Non-pigmented ciliary epithelial cell (primary cell): Measurements from ENCODE around the gene NSD2.

ENCODE experiments used
- DNase-seq: peaks from one replicate; pipeline ENCODE4 v3.0.0-alpha.2; 2010; ENCODE audit warnings: low read depth

Gene NSD2

DNA sequence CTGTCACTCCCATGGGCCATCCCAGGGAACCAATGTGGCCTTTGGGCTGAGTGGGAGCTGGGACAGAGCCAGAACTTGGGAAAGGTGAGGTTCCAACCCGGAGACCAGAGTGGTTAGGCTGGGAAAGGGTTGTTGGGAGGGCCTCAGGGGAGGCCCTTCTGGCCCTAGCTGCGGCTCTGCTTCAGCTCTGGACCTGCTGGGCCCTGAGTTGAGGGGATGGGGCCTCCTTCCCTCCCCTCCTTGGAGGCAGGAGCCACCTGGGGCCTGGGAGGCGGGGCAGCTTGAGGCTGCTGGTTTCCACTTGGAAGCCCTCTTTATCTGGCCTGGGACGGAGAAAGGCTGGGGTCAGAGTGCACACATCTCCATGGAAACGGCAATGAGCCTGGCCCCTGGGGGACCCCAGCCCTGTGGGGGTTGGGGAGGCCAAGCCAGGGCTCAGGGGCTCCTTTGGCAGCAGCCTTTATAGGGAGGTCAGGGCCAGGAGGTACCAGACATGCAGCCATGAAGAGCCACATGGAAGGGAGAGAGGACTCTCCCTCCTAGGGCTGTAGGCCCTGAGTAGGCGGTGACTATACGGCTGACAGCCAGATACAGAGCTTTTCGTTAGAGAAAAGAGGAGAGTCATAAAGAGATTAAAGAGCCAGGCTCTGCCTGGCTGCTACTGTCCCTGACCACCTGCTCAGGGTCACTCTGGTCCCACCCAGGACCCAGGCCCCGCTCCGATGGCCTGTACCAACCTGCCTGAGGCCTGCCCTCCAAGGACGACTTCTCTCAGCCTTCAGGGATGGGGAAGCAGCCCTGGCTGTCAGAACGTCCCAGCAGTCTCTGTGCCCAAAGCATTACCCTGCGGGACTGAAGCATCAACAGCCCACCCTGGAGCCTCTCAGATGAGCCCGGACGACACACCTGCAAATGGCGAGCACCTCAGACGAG is 6.9 kb upstream of the NSD2 start:
- DNase-seq = no peak

DNA sequence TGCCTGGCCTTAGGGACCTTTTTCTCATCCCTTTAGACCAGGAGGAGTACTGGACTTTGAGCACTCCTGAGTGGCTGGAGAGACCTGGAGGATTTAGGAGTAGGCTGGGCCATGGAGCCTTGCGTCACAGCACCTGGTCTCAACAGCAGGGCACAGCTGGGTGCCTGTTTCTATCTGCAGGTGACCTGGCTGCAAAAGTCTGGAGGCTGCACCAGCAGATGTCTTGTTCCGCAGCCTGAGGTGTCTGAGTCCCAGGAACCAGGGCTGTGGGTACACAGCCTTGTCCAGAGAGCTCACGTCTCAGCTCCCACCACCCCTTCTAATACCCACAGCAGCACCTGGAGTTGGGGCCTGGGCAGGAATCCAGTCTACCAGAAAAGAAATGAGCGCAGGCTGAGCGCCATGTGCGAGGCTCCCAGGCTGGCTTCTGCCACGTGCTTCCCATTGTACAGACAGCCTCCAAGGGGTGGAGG is 5.0 kb upstream of the NSD2 start:
- DNase-seq = no peak

- no peak for DNase-seq
These were observed 2.9 kb upstream of the NSD2 start for GRCh38 chr4:1868293-1868692.

DNA sequence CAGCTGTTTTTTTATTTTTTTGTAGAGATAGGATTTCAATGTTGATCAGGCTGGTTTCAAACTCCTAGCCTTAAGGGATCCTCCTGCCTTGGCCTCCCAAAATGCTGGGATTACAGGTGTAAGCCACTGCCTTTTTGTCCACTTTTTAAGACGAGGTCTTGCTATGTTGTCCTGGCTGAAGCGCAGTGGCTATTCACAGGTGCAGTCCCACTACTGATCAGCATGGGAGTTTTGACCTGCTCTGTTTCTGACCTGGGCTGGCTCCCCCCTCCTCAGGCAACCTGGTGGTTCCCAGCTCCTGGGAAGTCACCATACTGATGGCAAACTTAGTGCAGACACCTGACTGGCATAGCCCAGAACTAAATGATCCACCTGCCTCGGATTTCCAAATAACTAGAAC is 2.3 kb upstream of the NSD2 start:
- no peak for DNase-seq

- DNase-seq = no peak
These were observed 1.5 kb upstream of the NSD2 start for GRCh38 chr4:1869530-1870327.

- DNase-seq = no peak
These were observed 940 bp upstream of the NSD2 start for GRCh38 chr4:1870328-1870577.

- no peak for DNase-seq
These were observed 353 bp downstream of the NSD2 start for GRCh38 chr4:1871471-1872021.

- DNase-seq = no peak
These were observed 1.7 kb downstream of the NSD2 start for GRCh38 chr4:1872870-1873269.

DNA sequence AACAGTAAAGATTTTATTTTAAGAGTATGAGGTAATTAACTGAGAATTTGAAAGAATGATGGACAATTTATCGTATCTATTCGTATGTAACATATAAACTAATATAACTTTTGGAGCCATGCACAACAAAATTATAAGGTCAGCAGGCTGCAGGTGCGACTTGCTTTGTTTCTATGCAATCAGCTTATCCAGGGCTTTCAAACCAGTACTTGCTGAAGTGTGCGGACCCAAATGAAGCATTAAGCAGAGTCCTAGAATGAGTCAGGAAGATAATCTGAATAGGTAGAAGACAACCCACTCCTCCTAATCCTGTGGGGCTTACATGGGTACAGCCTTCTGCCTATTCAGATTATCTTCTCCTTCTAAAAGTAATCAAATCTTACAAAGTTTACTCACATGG is 2.1 kb downstream of the NSD2 start:
- no peak for DNase-seq

GRCh38 chr4:1873776-1874175 is 2.6 kb downstream of the NSD2 start:
- no peak for DNase-seq

DNA sequence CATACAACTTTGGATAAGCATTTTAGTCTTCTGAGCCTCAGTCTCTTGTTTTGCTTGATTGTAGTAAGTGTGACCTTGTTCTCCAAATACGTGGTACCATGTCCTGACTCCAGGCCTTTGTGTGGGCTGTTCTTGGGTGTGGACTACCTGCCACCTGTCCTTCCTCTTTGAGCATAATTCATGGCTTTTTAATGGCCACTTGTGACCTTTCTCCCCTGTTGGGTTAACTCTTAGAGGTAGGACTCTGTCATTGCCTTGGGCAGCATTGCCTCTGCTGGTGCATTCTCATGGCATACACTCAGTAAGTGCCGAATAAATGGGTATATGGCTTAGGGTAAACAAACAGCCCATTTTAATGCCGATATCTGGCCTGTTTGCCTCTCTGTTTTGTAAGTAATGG is 3.0 kb downstream of the NSD2 start:
- no peak for DNase-seq

GRCh38 chr4:1879485-1879884 is 8.3 kb downstream of the NSD2 start:
- DNase-seq = no peak

- DNase-seq = no peak
These were observed 9.1 kb downstream of the NSD2 start for GRCh38 chr4:1880332-1880731.

GRCh38 chr4:1882850-1883271 is 11.7 kb downstream of the NSD2 start:
- DNase-seq = no peak

DNA sequence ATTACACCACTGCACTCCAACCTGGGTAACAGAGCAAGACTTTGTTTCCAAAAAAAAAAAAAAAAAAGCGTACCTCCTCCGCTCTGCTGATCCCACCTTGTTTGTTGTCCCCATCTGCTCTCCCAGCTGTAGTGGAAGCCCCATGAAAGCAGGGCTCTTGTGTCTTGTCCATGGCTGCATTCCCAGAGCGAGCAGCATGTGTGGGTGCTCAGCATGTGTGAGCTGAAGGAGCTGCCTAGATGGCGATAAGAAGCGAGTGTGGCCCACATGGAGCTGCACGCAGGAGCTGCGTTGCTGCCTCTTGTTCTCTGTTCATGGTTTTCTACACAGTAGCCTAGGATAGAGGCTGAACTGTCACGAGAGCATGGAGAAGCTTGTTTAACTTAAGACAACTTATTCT is 12.4 kb downstream of the NSD2 start:
- DNase-seq = no peak

DNA sequence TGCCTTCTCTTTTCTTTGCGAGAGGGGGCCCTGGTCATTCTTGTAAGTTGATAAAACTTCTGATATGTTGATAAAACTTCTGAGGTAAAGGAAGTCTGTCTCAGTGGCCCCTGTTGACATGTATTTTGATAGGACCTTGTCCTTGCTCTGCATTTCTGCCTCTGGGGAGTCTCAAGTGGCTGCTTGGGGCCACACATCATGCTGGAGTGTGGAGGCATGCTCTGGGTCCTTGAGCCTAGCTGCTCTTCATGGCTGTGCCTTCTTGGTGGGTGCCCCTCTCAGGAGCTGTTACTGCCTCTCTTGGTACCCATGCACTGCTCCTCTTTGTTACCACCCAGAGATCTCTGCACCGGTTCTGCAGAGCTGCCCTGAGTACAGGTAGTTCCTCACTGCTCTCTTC is 14.2 kb downstream of the NSD2 start:
- no peak for DNase-seq

- DNase-seq = no peak
These were observed 15.9 kb downstream of the NSD2 start for GRCh38 chr4:1887052-1887451.

GRCh38 chr4:1890979-1891570 is 19.9 kb downstream of the NSD2 start:
- no peak for DNase-seq

DNA sequence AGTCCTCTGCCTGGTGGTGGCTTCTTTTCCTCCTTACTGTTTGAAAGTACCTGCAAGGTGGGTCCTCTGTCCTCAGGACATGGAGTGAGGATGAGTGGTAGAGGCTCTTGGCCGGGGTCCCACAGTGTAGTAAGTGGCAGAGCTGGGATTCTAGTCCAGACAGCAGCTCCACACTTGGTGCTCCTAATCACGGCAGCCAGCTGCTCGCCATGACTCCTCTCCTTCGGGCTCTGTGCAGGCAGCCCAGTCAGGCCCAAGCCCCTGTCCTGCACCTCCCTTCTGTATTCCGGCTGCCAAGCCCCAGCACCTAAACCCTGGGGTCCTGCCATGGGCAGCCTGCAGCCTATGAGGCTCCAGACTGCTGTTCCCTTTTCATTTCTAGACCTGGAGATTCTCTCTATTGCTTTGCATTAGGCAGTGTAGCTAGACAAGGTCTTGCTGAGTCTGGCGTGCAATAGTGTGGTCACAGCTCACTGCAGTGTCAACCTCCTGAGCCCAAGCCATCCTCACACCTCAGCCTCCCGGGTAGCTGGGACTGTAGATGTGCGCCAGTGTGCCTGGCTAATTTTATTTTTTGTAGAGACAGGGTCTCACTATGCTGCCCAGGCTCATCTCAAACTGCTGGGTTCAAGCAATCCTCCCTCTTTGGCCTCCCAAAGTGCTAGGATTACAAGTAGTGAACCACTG is 24.9 kb downstream of the NSD2 start:
- no peak for DNase-seq

GRCh38 chr4:1896658-1896991 is 25.4 kb downstream of the NSD2 start:
- no peak for DNase-seq

- DNase-seq = no peak
These were observed 26.8 kb downstream of the NSD2 start for GRCh38 chr4:1898007-1898406.

DNA sequence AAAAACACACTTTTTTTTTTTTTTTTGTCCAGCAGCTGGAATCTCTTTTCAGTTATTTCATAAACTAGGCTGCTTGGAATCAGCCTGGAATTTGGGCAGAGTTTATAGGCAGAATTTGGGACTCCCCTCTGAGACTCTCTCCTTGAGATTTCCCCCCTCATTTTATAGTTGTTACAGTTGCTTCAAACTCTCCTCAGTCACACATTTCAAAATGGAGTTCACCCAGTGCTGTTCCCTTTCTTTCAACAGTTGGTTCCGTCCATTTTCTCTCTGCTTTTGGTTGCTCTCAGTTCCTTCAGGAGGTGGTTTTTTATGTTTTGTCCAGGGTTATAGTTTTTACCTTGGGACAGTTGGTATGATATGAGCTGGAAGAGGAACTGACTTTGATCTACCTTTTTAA is 27.5 kb downstream of the NSD2 start:
- no peak for DNase-seq
